T-helper 22 cell (primary cell): Measurements from ENCODE around the gene CTIF.
"Not testable (repeated sequence)": the region's sequence is repeated elsewhere in the genome, so short reads cannot be mapped to it uniquely, and the experiment has no call there.

ENCODE experiments used
- DNase-seq: peaks from one replicate; pipeline ENCODE4 v3.0.0-alpha.2; 2020; ENCODE audit warnings: low read depth

Gene CTIF

GRCh38 chr18:48708807-48709206 lies 170.0 kb downstream of the CTIF start:
- DNase-seq, result no peak

GRCh38 chr18:48709371-48710062 lies 170.7 kb downstream of the CTIF start:
- DNase-seq, result no peak

GRCh38 chr18:48711651-48712486 lies 173.0 kb downstream of the CTIF start:
- no peak for DNase-seq

GRCh38 chr18:48713309-48713708 lies 174.5 kb downstream of the CTIF start:
- DNase-seq, result no peak

- DNase-seq, result no peak
Observed at GRCh38 chr18:48714873-48715272, 176.0 kb downstream of the CTIF start.

- DNase-seq, result no peak
Observed at GRCh38 chr18:48715711-48716361, 177.0 kb downstream of the CTIF start.

- not testable (repeated sequence) for DNase-seq
Observed at GRCh38 chr18:48717227-48717626, 178.4 kb downstream of the CTIF start.

GRCh38 chr18:48718251-48718959 lies 179.6 kb downstream of the CTIF start:
- no peak for DNase-seq

GRCh38 chr18:48719388-48719787 lies 180.6 kb downstream of the CTIF start:
- DNase-seq, result no peak

GRCh38 chr18:48719974-48720654 lies 181.3 kb downstream of the CTIF start:
- no peak for DNase-seq

- DNase-seq, result no peak
Observed at GRCh38 chr18:48720655-48721025, 181.8 kb downstream of the CTIF start.

GRCh38 chr18:48721312-48721711 lies 182.5 kb downstream of the CTIF start:
- DNase-seq, result no peak

- no peak for DNase-seq
Observed at GRCh38 chr18:48723016-48723415, 184.2 kb downstream of the CTIF start.

GRCh38 chr18:48723837-48724236 lies 185.0 kb downstream of the CTIF start:
- no peak for DNase-seq

GRCh38 chr18:48724442-48724841 lies 185.6 kb downstream of the CTIF start:
- no peak for DNase-seq

- no peak for DNase-seq
Observed at GRCh38 chr18:48724939-48725338, 186.1 kb downstream of the CTIF start.

- no peak for DNase-seq
Observed at GRCh38 chr18:48725562-48725961, 186.7 kb downstream of the CTIF start.

GRCh38 chr18:48727681-48728080 lies 188.8 kb downstream of the CTIF start:
- no peak for DNase-seq

- no peak for DNase-seq
Observed at GRCh38 chr18:48728204-48728833, 189.5 kb downstream of the CTIF start.

- DNase-seq, result no peak
Observed at GRCh38 chr18:48729404-48729803, 190.6 kb downstream of the CTIF start.

GRCh38 chr18:48730010-48730409 lies 191.2 kb downstream of the CTIF start:
- no peak for DNase-seq
